ENCODE data around the gene ST8SIA5. TPM values are rescaled to one million over a fixed set of nuclear protein-coding genes. Genes with fewer than 3 reads are reported as not detected.
A peak's percentile ranks its signal among the peaks of the same experiment; 100 is the strongest.

Gene ST8SIA5
- total and polyA plus RNA-seq, 9 donors = 0.35 to 1.3 (median 0.52) TPM; not detected in 1

DNA sequence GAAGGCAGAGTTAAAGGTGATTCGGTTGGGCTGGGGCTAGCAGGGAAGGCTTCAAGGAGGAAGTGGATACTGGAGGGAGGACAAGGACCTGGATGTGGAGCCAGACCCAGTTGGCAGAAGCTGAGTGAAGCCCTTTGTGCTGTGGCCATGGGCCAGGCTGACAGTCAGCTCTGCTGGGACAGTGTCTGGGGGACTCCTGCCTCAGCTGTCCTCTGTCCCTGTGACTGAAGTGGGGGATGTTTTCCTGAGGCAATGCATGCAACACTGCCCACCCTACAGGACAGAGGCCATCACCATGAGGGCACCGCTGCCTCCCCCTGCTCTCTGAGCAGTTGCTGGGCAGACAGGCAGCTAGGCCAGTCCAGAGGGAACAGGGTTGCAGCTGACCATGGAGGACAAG, 40.0 kb downstream of the ST8SIA5 start:
- DNase-seq = no peak
- WGBS, 3 donors = 83 to 88% (median 85%) methylated on average over 2 of the region's 2 CpGs
- no peaks in the 10 kb centered on the region for H3K36me3 ChIP-seq

DNA sequence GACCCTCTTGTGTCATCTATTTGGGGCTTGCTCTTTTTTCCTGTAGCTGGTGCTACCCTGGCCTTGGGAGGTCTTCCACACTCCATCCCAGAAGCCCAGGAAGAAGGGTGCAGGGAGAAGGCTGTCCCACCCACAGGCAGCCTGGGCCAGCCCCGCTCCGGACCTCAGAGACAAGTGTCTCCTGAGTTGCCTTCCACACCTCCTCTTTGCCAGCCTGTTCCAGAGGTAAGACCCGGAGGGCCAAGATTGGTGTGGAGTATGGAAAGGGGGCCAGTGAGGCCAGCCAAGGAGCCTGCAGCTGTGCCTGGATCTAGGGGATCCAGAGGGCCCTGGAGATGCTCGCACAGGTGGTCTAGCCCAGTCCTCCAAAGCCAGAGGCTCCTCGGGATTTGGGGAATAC, 40.5 kb downstream of the ST8SIA5 start:
- H3K36me3 ChIP-seq = no peaks in the 10 kb centered on the region
- no peaks in the 10 kb centered on the region for H3K27me3 ChIP-seq
- H3K9me3 ChIP-seq = no peaks in the 10 kb centered on the region
- DNase-seq = no peak
- 89 to 94% (median 91%) methylated on average over 5 of the region's 5 CpGs for WGBS, 3 donors
- no peak overlapping the region for H3K4me3 ChIP-seq
- peaks cover 5% of the 10 kb centered on the region for H3K4me1 ChIP-seq (ENCODE audit: insufficient read depth)
- TF ChIP-seq EP300 (IDR thresholded peaks at IDR 0.05) (no peak), POLR2A (IDR thresholded peaks at IDR 0.05) (no peak), CTCF (IDR thresholded peaks at IDR 0.05) (no peak)
- intact Hi-C loops (cut with DNase I) = no loop called here
- H3K27ac ChIP-seq = no peak overlapping the region

More for the DNA sequence above, 40.0 kb downstream of the ST8SIA5 start:
- Histone ChIP-seq H3K27ac (no peak overlapping the region), H3K9me3 (no peaks in the 10 kb centered on the region), H3K27me3 (no peaks in the 10 kb centered on the region), H3K4me3 (no peak overlapping the region), H3K4me1 (ENCODE audit: insufficient read depth) (peaks cover 2% of the 10 kb centered on the region)
- intact Hi-C loops (cut with DNase I) = no loop called here
- TF ChIP-seq POLR2A (IDR thresholded peaks at IDR 0.05) = no peak
- TF ChIP-seq CTCF (IDR thresholded peaks at IDR 0.05) = no peak

DNA sequence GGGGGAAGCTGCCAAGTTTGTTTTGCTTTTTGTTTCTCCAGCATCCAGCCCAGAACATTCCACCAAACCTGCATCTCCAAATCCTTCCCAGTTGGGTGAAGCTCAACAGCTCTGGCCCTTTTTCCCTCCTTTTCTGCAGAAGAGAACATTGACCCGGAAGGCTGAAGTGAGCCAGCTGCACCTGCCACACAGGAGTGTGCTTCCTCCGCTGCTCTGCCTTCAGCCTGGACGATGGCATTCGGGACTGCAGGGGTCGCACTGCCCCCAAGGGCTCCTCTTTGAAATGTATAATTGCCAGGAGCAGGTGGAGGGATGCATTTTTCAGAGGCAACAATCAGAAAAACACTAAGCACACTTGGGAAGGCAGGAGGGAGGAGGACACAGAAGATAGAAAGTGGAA, 41.8 kb downstream of the ST8SIA5 start:
- Histone ChIP-seq H3K27ac (no peak overlapping the region), H3K9me3 (no peaks in the 10 kb centered on the region), H3K4me1 (ENCODE audit: insufficient read depth) (peaks cover 5% of the 10 kb centered on the region), H3K4me3 (no peak overlapping the region), H3K27me3 (no peaks in the 10 kb centered on the region), H3K36me3 (no peaks in the 10 kb centered on the region)
- WGBS, 3 donors = 67 to 74% (median 73%) methylated on average over 5 of the region's 5 CpGs
- intact Hi-C loops (cut with DNase I) = no loop called here
- DNase-seq = no peak
- TF ChIP-seq CTCF (IDR thresholded peaks at IDR 0.05) (no peak), POLR2A (IDR thresholded peaks at IDR 0.05) (no peak), EP300 (IDR thresholded peaks at IDR 0.05) (no peak)

DNA sequence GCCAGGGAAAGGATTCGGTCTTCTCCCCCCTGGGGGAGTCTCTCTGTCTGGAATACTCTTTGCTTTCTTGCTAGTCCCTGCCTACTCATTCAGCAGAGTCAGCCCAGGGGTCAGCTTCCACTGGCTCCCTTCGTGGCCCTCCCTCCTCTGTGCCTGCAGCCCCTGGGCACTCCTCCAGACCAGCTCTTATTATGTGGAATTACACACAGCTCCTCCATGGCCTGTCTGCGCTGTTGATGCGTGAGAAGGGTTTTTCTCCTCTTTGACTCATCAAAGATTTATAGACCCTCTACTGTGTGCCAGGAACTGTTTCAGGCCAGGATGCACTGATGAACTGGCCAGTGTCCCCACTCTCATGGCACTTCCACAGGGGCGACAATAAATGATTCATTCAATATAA, 44.4 kb downstream of the ST8SIA5 start:
- Histone ChIP-seq H3K36me3 (no peaks in the 10 kb centered on the region), H3K9me3 (no peaks in the 10 kb centered on the region), H3K27me3 (no peaks in the 10 kb centered on the region), H3K4me3 (no peak overlapping the region), H3K4me1 (ENCODE audit: insufficient read depth) (peaks cover 3% of the 10 kb centered on the region), H3K27ac (no peak overlapping the region)
- TF ChIP-seq CTCF (IDR thresholded peaks at IDR 0.05) (no peak), EP300 (IDR thresholded peaks at IDR 0.05) (no peak), POLR2A (IDR thresholded peaks at IDR 0.05) (no peak)
- peak in 4 of 5 donors; percentile 31 to 69 (median 46) for DNase-seq
- 12 to 21% (median 19%) methylated on average over 5 of the region's 5 CpGs for WGBS, 3 donors
- intact Hi-C loops (cut with DNase I) = no loop called here
